NCI-H1694 (cell line): ENCODE results near the gene FBXO3.
"Not testable (repeated sequence)": the region's sequence is repeated elsewhere in the genome, so short reads cannot be mapped to it uniquely, and the experiment has no call there.

Source experiments
- DNase-seq: peaks from one replicate; lab custom pipeline; 2025; lab: John Stamatoyannopoulos, UW

The FBXO3 gene

DNA sequence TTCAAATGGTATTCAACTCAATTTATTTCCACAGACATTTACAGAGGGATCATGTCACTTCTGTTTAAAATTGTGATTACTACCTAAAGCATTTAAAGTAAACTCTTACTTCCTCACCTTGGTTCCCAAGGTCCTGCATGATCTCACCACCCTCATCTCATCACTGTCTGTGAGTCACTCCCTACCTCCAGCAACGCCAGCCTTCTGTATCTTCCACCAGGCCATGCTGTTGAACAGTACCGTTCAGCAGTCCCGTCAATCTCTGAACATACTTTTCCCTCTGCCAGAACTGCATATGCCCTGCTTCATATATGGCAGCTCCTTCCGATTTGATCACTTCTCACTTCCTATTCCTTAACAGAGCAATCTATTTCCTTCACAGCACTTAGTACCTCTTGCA lies 2.0 kb downstream of the FBXO3 start:
- DNase-seq: no peak

DNA sequence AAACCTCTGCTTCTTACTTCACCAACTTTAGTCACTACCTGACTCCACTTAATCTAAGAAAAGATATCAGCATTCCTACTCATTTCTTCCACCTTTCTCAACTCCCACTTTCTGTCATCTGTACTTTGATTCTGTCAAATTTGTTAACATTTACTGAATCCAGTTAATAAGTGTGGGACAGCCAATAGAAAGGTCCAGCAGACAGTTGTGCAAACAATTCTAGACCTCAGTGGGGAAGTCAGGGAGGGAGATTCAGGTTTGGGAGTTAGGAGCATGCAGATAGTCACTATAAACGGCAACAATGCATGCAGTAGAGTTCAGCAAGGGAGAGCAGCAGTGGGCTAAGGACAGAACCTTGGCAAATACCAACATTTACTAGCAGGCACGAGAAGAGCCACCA lies 4.1 kb downstream of the FBXO3 start:
- no peak for DNase-seq

DNA sequence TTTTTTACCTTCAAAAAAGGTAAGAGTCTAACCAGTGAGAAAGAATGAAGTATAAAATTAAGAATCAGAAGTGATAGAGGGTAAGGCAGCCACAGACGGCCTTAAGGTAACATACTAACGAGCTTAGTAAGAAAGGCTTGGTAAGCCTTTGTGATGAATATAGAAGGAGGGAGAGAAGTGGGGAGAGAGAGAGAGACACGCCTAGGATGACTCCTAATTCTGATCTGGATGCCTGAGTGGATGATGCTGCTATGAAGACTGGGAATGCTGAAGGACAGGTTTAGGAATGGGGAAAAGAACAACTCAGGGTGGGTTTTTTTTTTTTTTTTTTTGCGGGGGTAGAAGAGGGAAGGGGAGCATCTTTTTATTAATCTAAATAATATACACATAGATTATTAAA lies 4.8 kb downstream of the FBXO3 start:
- DNase-seq: no peak

DNA sequence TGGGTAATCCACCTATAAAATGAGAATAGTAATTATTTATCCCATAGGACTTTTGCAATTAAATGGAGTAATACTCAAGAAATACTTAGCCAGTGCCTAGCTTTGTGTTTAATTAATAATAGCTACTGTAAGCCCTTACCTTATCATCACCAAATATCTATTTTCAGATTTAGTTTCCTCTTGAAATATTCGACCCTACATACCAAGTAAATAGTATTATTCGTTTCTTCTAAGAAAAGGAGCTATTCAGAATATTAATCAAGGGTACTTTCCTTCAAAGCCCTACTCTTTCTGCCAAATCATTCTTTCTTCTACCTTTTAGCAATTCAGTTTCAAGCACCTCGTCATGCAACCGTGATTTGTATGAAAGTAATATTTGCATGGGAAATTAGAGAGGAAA lies 6.7 kb downstream of the FBXO3 start:
- no peak for DNase-seq

DNA sequence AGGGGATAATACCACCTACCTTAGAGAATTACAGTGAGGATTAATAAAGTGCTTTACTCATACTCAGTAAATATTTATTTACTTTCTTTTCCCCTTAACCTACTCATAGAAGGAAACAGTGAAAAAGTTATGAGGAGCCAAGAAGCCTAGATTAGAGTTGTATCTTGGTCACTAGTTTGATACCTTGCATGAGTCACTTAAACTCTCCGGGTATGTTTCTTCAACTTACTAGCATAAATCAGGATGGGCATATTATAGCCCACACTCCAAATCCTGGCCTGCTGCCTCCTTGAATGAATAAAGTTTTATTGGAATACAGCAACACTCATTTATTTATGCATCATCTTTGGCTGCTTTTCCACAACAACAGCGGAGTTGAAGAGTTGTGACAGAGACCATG lies 8.2 kb downstream of the FBXO3 start:
- DNase-seq: no peak

DNA sequence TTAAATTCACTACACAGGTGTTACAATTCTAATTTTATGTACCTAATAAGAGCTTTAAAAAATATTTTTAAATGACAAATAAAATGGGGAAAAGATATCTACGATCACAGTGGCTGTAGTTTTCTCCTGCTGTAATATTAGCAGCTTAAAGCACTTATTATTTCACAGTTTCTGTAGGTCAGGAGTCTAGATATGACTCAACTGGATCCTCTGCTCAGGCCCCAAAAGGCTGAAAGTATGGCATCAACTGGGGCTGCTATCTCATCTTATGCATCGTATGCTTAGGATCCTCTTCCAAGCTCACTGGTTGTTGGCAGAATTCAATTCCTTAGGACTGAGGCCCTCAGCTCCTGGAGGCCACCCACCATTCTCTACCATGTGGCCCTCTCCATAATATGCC lies 12.8 kb downstream of the FBXO3 start:
- no peak for DNase-seq

DNA sequence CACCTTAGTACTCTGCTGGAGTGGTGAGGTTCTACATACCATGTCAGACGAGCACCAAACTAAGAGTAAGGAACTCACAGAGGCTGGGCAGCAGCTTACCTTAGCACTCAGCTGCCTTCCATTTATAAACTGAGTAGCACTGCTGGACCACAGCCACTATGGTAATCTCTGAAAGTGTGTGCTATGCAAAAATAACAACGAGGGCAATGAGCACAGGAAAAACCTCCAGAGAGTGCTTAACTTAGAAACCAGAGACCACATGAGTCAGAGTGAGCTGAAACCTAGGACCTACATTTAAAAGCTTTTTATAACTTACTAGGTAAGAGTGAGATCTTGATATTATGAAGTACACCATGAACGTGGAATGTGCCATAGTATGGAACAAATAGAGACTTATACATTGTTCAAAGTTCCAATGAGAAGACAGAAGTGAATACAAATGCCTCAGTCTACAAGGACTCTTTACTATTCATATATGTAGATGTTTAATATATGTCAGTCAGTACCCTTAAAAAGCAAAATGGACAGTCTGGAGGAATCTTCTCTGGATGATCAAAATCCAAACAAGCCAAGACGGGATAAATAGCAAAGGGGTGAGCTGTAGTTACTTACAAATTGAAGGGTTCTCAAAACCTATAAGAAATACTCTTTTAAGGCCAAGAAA lies 20.9 kb downstream of the FBXO3 start:
- DNase-seq: no peak

DNA sequence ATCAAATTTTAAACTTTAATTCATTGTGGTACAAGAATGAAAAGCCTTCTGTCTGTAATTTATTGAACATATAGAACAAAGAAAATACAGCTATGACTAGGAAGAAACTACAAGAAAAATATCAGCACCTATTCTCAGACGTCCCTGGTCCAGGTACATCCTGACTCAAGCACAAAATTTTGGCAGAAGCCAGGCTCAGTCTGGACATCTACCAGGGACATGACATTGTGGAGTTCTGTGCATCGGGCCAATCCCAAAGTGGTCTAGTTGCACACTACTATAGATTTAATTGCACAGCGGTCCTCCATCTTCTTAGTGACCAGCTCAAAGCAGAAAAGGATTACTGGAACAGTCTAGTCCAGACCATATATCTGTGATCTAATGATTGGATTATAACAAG lies 22.4 kb downstream of the FBXO3 start:
- DNase-seq: no peak

DNA sequence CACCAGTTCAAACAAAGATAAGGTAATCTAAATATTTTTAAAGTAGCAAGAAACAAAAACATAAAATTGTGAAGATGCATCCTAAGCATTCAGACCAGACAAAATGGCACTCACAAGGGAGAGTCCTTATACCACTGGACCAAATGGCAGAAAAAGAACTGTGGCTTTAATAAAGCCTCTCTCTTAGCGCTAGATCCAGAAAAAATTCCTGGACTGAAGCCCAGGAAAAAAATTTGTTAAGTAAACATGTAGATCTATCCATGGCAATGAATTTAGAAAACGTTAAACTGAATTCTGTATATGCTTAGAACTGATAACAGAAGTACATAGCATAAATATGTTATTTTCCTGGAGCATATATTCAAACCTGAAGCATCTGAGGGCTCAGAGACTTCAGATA lies 26.3 kb downstream of the FBXO3 start:
- peak; percentile 19 for DNase-seq

DNA sequence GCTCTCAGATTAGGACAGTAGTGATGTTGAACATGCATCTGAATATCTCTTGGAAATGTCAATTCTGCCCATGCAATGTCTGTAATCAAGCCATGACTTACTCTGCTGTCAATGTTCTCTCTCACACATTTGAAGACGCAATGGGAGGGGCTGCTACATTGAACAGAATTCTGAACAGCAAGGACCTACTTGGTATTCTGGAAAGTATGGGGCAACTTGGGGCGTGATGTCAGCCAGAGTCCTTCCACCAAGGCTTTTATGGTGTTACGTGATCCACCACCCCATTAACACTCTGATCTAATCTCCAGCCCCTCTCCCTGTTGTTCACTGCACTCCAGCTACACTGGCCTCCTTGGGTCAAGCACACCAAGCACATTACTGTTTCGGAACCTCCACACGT lies 31.0 kb downstream of the FBXO3 start:
- no peak for DNase-seq

DNA sequence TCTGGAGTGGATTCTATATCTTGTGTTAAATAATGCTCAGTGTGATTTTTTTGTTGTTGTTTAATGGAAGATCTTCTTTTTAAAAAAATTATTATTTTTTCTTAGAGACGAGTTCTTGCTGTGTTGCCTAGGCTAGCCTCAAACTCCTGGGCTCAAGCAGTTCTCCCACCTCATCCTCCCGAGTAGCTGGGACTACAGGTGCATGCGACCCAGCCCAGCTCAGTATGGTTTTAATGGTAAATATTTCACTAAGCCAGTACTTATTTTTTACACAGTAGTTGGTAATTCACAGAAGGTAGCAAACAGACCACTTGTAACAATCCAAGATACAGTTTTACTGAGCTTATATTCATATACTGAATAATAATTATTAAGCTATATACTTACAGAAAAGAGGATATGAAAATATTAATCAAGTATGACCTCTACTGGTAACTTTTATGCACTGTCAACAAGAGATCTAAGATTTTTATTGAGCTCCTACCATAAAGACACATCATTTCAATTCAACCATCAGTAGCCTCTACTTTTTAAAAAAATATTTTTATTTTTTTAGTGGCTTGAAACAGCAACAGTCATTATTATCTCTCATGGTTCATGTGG lies 32.0 kb downstream of the FBXO3 start:
- DNase-seq: peak; percentile 14

DNA sequence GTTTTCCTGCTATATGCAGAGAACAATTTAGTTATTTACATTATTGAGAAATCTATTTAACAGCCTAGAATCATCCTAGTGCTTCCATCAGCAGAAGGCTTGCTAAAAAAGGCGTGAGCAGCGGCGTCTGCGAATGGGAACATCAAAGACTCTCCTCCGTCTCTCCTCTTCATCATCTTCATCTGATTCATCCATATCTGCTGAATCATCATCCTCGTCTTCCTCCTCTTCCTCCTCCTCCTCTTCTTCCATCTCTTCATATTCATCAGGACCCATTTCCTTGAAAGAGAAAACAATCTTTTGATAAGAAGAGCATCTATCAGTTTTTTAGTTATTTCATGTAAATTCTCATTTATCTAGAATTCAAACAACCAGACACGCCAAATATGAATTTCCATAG lies 32.5 kb downstream of the FBXO3 start:
- DNase-seq: no peak

DNA sequence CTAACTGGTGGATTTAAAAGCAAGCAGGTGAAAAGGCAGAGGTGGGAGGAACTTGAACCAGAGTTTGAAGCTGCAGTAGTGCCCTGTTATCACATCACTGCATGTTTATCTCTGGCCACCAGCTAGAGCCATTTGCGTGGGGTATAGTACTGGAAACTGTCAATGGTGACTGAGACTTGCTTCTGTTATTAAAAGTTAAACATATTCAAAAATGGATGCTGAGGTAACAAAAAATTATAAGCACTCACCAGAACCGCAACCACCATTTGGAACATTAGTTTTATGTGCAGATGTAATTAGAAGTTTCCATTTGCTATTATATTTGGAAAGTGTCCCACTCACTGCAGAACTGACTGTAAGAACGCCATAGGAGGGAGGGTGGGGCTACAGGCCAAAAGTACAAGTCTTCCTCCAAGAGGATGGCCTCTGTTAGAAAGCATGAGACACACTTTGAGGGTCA lies 36.9 kb downstream of the FBXO3 start:
- DNase-seq: no peak

DNA sequence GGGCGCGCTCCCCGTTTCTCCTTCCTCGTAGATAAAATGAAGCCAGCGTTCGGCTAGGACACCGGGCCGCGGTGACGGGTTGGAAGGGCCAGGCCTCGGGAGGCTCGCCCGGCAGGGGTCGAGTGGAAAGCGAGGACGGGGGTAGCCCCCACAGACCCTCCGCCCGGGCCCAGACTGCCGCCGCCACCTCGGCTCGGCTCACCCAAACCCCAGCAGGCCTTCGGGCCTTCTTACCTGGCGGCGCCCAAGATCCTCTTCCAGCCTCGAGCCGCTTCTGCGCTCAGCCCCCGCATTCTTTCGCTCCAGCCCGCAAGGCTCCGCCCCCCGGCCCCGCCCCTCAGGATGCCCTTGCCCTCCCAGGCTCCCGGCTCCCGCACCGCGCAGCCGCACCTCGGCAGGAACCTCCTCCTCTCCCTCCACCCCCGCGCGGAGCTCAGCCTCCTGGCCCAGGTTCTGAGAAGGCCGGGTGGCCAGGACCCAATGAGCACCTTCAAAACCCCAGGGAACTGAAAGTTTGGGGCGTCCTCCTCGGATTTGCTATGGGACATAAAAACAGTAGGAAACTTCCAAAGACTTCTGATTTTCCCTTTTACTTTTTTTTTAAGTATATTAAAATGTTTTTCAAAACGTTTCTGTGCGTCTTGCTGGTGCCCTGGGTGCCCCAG lies 38.0 kb downstream of the FBXO3 start, which contains the start of gene CD59:
Gene CD59, minus strand, starts transcription at position 276 of the 665 bp plus-strand sequence. CDS start 13,978 bp downstream, outside the sequence.
- peak; percentile 74 for DNase-seq

DNA sequence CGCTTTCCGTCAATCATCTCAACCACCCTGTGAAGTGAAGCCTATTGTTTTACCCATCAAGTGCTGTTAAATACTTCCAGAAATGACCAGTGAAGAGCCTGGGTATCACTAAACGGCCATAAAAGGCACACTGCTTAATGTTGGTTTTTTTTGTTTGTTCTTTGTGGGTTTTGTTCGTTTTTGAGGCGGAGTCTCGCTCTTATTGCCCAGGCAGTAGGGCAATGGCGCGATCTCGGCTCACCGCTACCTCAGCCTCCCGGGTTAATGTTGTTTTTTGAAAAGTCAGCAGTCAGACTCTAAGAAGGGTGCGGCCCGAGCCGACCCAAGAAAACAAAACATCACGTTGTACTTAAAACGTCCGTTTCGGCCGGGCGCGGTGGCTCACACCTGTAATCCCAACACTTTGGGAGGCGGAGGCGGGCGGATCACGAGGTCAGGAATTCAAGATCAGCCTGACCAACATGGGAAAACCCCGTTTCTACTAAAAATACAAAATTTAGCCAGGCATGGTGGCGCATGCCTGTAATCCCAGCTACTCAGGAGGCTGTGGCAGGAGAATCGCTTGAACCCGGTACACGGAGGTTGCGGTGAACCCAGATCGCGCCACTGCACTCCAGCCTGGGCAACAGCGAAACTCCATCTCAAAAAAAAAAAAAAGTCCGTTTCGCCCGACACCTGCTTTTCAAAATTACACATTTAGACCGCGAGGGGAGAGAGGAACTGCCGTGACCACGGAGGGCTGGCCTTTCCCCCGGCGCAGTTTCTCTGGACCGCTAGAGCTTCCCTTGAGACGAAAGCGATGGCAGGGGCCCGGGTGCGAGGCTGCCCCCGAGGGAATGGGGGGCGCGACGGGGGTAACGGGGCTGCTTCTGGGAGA lies 38.8 kb downstream of the FBXO3 start:
- DNase-seq: no peak

DNA sequence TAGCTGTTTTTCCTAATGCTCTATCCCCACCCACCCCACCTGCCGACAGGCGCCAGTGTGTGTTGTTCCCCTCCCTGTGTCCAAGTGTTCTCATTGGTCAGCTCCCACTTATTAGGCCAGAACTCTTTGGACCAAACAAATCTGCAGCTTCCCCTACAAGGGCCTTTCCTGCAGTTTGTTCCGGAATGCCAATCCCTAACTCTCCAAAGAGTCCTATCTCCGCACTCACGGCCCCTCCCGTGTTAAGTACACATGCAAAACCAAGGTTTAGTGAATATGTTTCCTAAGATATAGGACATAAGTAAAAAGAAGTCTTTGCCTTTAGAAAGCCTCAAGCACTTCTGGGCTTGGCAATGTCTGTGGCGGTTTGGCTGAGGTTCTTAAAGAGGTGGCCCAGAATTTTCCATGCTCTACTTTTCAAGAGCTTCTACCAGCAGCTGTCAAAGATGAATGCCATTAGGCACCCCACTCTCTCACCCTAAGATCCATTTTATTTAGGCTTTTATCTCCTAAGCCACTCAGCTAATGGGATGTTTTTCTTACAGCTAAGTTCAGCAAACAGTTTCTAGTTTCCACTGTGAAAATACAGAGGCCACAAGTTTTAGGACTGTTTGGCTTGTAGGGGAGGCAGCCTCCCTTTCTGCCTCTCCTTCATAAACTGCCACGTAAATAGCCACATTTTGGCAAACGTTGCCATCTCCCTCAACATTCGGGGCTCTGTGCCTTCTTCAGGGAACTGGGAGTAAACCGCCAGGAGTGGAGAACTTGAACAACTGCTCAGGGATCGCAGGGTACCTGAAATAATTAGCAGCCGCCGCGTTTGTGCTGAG lies 39.7 kb downstream of the FBXO3 start:
- no peak for DNase-seq

DNA sequence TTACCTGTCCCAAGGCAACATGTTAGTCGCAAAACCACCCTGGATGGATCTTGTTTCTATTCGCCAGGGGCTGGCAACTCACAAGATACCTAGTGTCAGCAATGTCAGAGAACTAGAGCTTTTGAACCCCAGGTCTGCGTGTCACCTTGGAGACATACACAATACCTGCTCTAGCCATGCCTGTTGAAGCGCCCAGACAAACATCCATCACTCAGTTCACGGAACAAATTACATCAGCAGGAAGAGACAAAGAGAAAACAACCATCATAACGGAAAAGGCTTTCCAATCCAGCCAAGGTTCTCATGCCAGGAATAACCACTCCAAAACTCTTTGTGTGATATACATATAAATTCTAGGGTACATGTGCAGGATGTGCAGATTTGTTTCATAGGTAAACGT lies 40.3 kb downstream of the FBXO3 start:
- no peak for DNase-seq

DNA sequence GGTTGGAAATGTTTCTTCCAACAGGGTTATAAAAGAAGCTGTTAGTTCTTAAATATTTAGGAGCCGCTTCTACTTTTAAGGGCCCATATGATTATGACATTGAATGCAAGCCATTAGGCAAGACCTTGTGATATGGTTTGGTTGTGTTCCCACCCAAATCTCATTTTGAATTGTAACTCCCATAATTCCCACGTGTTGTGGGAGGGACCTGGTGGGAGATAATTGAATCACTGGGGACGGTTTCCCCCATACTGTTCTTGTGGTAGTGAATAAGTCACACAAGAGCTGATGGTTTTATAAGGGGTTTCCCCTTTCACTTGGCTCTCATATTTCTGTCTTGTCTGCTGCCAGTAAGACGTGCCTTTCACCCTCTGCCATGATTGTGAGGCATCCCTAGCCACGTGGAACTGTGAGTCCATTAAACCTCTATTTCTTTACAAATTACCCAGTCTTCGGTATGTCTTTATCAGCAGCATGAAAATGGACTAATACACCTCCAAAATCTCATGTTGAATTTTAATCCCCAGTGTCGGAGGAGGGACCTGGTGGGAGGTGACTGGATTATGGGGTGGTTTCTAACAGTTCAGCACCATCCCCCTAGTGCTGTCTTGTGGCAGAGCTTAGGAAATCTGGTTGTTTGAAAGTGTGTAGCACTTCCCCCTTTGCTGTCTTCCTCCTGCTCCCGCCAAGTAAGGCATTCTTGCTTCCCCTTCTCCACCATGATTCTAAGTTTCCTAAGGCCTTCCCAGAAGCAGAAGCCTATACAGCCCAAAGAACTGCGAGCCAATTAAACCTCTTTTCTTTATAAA lies 42.4 kb downstream of the FBXO3 start:
- DNase-seq: no peak

DNA sequence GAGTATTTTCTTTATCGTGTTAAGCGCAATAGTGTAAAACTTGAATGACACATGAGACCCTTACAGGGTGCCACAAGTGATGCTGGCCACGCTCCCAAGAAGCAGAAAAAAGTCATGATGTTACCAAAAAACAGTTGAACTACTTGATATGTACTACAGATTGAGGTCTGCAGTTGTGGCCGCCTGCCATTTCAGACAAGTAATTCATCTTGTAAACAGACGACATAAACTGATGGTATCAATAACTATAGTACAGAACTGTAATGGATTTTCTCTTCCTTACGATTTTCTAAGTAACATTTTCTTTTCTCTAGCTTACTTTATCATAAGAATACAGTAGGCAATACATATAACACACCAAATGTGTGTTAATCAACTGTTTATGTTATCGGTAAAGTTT lies 43.6 kb downstream of the FBXO3 start:
- no peak for DNase-seq

DNA sequence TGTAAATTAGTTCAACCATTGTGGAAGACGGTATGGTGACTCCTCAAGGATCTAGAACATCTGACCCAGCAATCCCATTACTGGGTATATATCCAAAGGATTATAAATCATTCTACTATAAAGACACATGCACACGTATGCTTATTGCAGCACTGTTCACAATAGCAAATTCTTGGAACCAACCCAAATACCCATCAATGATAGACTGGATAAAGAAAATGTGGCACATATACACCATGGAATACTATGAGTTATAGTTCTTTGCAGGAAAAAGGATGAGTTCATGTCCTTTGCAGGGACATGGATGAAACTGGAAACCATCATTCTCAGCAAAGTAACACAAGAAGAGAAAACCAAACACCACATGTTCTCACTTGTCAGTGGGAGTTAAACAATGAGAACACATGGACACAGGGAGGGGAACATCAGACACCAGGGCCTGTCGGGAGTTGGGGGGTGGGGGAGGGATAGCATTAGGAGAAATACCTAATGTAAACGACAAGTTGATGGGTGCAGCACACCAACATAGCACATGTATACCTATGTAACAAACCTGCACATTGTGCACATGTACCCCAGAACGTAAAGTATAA lies 45.2 kb downstream of the FBXO3 start:
- not testable (repeated sequence) for DNase-seq
